ENCODE data around the gene SNX9.

DNA sequence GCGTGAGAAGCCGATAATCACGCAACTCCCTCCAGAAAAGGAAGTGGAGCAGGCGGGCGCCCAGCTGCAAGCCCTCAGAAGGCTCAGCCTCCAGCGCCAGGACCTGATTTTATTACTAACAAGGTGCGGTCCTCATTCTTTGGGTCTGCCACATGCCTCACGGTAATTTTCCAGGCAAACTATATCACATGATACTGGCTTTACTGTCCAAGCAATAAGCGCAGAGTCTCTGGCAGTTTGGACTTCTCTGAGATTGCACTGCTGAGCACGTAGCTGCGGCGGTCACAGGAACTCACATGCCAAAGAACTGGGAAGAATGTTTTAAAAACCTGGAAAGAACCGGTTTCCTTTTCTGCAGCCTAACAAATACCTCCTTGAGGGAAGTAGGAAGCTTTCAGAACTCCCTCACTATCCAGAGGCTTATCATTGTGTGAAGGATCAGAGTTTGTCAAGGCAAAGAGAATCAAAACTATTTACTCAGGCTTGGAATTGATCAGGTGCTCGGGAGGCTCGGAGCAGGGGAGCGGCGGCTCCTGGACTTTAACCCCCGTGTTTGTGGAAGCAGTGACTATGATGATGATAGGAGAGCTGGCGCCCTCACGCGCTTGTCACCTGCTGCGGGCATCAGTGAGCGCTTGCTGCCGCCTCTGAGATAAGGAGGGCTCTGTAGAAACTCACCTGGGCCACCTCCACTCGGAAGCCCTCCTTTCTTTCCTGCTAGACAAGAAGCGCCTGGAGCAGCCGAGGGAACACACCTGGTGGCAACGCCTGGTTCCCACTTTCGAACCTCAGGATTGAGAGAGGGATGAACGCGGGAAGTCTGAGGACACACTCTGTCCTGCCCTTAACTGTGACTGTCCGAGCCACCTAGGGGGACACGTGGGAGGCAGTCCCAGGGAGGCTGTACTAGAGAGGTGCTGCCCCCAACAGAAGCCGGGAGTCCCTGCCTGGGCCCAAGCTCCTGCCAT is 131.4 kb downstream of the SNX9 start:
- TF ChIP-seq, protein P1, sequence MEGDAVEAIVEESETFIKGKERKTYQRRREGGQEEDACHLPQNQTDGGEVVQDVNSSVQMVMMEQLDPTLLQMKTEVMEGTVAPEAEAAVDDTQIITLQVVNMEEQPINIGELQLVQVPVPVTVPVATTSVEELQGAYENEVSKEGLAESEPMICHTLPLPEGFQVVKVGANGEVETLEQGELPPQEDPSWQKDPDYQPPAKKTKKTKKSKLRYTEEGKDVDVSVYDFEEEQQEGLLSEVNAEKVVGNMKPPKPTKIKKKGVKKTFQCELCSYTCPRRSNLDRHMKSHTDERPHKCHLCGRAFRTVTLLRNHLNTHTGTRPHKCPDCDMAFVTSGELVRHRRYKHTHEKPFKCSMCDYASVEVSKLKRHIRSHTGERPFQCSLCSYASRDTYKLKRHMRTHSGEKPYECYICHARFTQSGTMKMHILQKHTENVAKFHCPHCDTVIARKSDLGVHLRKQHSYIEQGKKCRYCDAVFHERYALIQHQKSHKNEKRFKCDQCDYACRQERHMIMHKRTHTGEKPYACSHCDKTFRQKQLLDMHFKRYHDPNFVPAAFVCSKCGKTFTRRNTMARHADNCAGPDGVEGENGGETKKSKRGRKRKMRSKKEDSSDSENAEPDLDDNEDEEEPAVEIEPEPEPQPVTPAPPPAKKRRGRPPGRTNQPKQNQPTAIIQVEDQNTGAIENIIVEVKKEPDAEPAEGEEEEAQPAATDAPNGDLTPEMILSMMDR (IDR thresholded peaks at IDR 0.05): no peak
- TF ChIP-seq POLR2A (IDR thresholded peaks at IDR 0.05) (peak in 1 of 2 donors; percentile 27), POLR2AphosphoS5 (IDR thresholded peaks at IDR 0.05) (peak in 2 of 4 donors; percentile 10 to 18)
